ENCODE results near the gene GTF3C5. TPM values are rescaled to one million over a fixed set of nuclear protein-coding genes. Genes with fewer than 3 reads are reported as not detected.

The GTF3C5 gene
- polyA plus RNA-seq, 1 donor from 2014 or later = 103 TPM

DNA sequence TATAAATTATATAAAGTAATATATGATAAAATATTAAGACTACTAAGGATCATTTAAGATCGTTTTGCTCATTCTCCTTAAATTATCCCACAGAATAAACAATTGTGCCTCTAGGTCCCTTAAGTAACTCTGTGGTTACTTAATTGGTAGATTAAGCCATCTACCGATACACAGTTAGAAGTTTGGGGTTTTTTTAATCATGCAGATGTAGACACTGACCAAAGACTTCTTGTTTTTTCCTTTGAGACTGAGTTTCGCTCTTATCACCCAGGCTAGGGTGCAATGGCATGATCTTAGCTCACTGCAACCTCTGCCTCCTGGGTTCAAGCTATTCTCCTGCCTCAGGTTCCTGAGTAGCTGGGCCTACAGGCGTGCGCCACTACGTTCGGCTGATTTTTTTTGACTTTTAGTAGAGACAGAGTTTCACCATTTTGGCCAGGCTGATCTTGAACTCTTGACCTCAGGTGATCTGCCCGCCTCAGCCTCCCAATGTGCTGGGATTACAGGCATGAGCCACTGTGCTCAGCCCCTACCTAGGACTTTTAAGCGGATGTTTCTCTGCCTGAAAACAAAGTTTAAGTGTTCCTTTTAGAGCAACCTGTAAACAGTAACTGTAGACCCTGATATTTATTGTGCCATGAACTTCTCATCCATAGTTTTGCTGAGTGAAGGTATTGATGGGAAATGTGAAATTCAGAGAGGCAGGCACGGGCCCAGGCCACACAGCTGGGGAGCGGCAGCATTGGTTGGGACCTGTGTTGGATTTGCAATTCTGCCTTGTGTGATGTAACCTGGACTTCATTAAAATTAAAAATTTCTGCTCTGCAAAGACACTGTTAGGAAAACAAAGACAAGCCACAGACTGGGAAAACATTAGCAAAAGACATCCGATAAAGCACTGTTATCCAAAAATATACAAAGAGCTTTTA is 42.6 kb downstream of the GTF3C5 start:
- Histone ChIP-seq H3K4me2 (ENCODE audit: low read length) (no peak overlapping the region), H3K4me3 (ENCODE audit: low read length) (no peak overlapping the region), H3K79me2 (replicated peaks; ENCODE audit: insufficient read depth, low read length) (no peaks in the 10 kb centered on the region), H3K36me3 (ENCODE audit: insufficient read depth, low read length) (no peaks in the 10 kb centered on the region), H2AFZ (ENCODE audit: low read depth, low read length) (no peak overlapping the region), H3F3A (ENCODE audit: insufficient read depth, low read length, poor library complexity, severe bottlenecking) (no peaks in the 10 kb centered on the region), H3K9me3 (ENCODE audit: low read length) (no peaks in the 10 kb centered on the region), H3K27ac (ENCODE audit: low read length) (no peak overlapping the region), H3K9ac (ENCODE audit: low read length) (no peak overlapping the region), H4K20me1 (ENCODE audit: insufficient read depth) (no peaks in the 10 kb centered on the region), H3K9me2 (ENCODE audit: insufficient read depth, low read length) (no peaks in the 10 kb centered on the region), H3K27me3 (ENCODE audit: insufficient read depth, low read depth, low read length) (no peaks in the 10 kb centered on the region)
- TF ChIP-seq, protein P1, sequence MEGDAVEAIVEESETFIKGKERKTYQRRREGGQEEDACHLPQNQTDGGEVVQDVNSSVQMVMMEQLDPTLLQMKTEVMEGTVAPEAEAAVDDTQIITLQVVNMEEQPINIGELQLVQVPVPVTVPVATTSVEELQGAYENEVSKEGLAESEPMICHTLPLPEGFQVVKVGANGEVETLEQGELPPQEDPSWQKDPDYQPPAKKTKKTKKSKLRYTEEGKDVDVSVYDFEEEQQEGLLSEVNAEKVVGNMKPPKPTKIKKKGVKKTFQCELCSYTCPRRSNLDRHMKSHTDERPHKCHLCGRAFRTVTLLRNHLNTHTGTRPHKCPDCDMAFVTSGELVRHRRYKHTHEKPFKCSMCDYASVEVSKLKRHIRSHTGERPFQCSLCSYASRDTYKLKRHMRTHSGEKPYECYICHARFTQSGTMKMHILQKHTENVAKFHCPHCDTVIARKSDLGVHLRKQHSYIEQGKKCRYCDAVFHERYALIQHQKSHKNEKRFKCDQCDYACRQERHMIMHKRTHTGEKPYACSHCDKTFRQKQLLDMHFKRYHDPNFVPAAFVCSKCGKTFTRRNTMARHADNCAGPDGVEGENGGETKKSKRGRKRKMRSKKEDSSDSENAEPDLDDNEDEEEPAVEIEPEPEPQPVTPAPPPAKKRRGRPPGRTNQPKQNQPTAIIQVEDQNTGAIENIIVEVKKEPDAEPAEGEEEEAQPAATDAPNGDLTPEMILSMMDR (IDR thresholded peaks at IDR 0.05; ENCODE audit: poor library complexity, severe bottlenecking) = no peak
- TF ChIP-seq, protein P2, sequence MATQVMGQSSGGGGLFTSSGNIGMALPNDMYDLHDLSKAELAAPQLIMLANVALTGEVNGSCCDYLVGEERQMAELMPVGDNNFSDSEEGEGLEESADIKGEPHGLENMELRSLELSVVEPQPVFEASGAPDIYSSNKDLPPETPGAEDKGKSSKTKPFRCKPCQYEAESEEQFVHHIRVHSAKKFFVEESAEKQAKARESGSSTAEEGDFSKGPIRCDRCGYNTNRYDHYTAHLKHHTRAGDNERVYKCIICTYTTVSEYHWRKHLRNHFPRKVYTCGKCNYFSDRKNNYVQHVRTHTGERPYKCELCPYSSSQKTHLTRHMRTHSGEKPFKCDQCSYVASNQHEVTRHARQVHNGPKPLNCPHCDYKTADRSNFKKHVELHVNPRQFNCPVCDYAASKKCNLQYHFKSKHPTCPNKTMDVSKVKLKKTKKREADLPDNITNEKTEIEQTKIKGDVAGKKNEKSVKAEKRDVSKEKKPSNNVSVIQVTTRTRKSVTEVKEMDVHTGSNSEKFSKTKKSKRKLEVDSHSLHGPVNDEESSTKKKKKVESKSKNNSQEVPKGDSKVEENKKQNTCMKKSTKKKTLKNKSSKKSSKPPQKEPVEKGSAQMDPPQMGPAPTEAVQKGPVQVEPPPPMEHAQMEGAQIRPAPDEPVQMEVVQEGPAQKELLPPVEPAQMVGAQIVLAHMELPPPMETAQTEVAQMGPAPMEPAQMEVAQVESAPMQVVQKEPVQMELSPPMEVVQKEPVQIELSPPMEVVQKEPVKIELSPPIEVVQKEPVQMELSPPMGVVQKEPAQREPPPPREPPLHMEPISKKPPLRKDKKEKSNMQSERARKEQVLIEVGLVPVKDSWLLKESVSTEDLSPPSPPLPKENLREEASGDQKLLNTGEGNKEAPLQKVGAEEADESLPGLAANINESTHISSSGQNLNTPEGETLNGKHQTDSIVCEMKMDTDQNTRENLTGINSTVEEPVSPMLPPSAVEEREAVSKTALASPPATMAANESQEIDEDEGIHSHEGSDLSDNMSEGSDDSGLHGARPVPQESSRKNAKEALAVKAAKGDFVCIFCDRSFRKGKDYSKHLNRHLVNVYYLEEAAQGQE (IDR thresholded peaks at IDR 0.05; ENCODE audit: borderline replicate concordance) = no peak

DNA sequence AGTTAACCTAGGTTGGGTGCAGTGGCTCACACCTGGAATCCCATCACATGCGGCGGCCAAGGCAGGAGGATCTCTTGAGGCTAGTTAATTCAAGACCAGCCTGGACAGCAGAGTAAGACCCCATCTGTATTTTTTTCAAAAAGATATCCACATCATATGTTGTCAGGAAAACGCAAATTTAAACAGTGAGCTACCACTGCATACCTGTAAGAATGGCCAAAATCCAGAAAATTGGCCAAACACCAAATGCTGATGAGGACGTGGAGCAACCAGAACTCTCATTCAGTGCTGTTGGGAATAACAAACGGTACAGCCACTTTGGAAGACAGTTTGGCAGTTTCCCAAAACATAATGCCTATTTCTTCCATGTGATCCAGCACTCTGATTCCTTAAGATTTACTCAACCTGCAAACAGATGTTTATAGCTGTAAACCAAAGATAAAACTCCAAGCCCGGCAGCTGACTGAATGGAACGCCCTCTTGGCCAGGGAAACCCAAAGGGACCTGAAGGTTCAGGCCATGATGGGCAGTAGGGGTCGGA is 43.4 kb downstream of the GTF3C5 start:
- Histone ChIP-seq H3K79me2 (replicated peaks; ENCODE audit: insufficient read depth, low read length) (no peaks in the 10 kb centered on the region), H3K9me2 (ENCODE audit: insufficient read depth, low read length) (no peaks in the 10 kb centered on the region), H3F3A (ENCODE audit: insufficient read depth, low read length, poor library complexity, severe bottlenecking) (no peaks in the 10 kb centered on the region), H2AFZ (ENCODE audit: low read depth, low read length) (no peak overlapping the region), H4K20me1 (ENCODE audit: insufficient read depth) (no peaks in the 10 kb centered on the region), H3K9ac (ENCODE audit: low read length) (no peak overlapping the region), H3K27me3 (ENCODE audit: insufficient read depth, low read depth, low read length) (no peaks in the 10 kb centered on the region), H3K4me3 (ENCODE audit: low read length) (no peak overlapping the region), H3K36me3 (ENCODE audit: insufficient read depth, low read length) (no peaks in the 10 kb centered on the region), H3K9me3 (ENCODE audit: low read length) (no peaks in the 10 kb centered on the region), H3K4me2 (ENCODE audit: low read length) (no peak overlapping the region), H3K27ac (ENCODE audit: low read length) (no peak overlapping the region)
- TF ChIP-seq TAF1 (IDR thresholded peaks at IDR 0.05; ENCODE audit: low read depth) (no peak), EZH2 (IDR thresholded peaks at IDR 0.05; ENCODE audit: borderline replicate concordance, insufficient read depth, low read length, poor library complexity, severe bottlenecking) (no peak), POLR2AphosphoS5 (IDR thresholded peaks at IDR 0.05) (no peak), SMC3 (conservative IDR thresholded peaks at IDR 0.05; ENCODE audit: poor library complexity) (no peak), MXI1 (conservative IDR thresholded peaks at IDR 0.05; ENCODE audit: poor library complexity, severe bottlenecking) (no peak), RAD21 (conservative IDR thresholded peaks at IDR 0.05) (no peak), EP300 (conservative IDR thresholded peaks at IDR 0.05; ENCODE audit: poor library complexity, severe bottlenecking) (no peak)
- TF ChIP-seq, protein P2 (IDR thresholded peaks at IDR 0.05; ENCODE audit: borderline replicate concordance) = no peak
- TF ChIP-seq, protein P1 (IDR thresholded peaks at IDR 0.05; ENCODE audit: poor library complexity, severe bottlenecking) = no peak

Data from neural cell (in vitro differentiated cells).